ENCODE results near the gene WIZ.
"Not testable (repeated sequence)": the region's sequence is repeated elsewhere in the genome, so short reads cannot be mapped to it uniquely, and the experiment has no call there.

The WIZ gene

DNA sequence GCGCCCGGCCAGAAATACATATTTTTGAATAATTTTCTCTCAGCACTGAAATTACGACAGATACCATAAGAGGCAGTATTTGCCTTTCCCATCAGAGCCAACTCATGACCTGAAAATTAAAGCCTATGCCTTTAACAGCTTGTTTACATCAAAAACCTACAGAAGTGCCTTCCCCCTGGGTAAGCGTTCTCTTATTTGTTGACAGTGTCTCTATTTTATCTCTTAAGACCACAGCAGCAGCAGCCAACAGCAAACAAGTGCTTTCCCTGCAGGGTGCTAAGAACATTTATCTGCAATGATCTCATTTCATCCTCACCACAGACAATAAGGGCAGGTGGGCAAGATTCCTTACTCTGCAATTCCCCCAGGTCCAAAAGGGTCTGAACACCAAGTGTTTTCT is 36.9 kb downstream of the WIZ start:
- no peak for DNase-seq
- peaks cover 19% of the 10 kb centered on the region for H3K36me3 ChIP-seq (replicated peaks)
- in situ Hi-C loops (cut with HindIII; ENCODE audit: low pct_ligation_motif_present, low sequenced_read_pairs) = no loop called here
- no peaks in the 10 kb centered on the region for H3K27me3 ChIP-seq (replicated peaks)
- H3K27ac ChIP-seq = no peak overlapping the region
- TF ChIP-seq CTCF (IDR thresholded peaks at IDR 0.05; ENCODE audit: low read depth, low read length, missing control alignments) = no peak
- H3K4me3 ChIP-seq (ENCODE audit: low read depth, low read length) = no peak overlapping the region

DNA sequence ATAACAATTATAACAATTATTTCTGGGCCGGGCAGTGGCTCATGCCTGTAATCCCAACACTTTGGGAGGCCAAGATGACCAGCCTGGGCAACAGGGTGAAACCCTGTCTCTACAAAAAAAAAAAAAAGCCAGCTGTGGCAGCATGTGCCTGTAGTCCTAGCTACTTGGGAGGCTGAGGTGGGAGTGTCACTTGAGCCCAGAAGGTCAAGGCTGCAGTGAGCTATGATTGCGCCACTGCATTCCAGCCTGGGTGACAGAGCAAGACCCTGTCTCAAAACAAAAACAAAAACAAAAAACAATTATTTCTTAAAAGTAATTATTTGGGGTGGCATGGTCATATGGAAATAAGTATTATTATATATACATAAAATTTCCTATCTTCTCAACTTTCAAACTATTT is 38.4 kb downstream of the WIZ start:
- DNase-seq; in situ Hi-C loops (cut with HindIII; ENCODE audit: low pct_ligation_motif_present, low sequenced_read_pairs): not testable (repeated sequence)
- H3K36me3 ChIP-seq (replicated peaks) = peaks cover 21% of the 10 kb centered on the region

DNA sequence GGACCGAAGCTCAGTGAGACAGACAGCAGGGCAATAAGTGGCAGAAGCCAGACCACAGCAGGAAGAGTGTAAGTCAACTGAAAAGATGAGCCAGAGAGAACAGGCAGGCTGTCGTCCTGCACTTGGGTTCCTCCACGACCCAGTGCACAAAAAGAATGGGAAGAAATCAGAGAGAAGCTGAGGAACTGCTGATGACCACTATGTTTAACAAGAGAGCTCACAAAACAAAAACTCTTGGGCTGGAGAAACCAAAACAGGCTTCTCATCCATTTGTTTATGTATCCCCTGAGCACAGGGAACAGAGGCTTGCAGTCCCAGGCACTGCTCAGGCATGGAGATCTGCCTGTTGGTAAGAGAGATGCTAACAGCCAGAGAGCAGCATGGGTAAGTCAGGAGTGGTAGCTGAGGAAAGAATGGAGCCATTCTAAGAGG is 45.0 kb downstream of the WIZ start:
- Histone ChIP-seq H3K36me3 (replicated peaks) (peaks cover 39% of the 10 kb centered on the region), H3K4me3 (ENCODE audit: low read depth, low read length) (no peak overlapping the region), H3K27me3 (replicated peaks) (no peaks in the 10 kb centered on the region), H3K27ac (no peak overlapping the region)
- TF ChIP-seq CTCF (IDR thresholded peaks at IDR 0.05; ENCODE audit: low read depth, low read length, missing control alignments) = no peak
- in situ Hi-C loops (cut with HindIII; ENCODE audit: low pct_ligation_motif_present, low sequenced_read_pairs) = no loop called here
- no peak for DNase-seq

More for the DNA sequence above, 38.4 kb downstream of the WIZ start:
- not testable (repeated sequence) for H3K4me3 ChIP-seq (ENCODE audit: low read depth, low read length); H3K27ac ChIP-seq; H3K27me3 ChIP-seq (replicated peaks)

DNA sequence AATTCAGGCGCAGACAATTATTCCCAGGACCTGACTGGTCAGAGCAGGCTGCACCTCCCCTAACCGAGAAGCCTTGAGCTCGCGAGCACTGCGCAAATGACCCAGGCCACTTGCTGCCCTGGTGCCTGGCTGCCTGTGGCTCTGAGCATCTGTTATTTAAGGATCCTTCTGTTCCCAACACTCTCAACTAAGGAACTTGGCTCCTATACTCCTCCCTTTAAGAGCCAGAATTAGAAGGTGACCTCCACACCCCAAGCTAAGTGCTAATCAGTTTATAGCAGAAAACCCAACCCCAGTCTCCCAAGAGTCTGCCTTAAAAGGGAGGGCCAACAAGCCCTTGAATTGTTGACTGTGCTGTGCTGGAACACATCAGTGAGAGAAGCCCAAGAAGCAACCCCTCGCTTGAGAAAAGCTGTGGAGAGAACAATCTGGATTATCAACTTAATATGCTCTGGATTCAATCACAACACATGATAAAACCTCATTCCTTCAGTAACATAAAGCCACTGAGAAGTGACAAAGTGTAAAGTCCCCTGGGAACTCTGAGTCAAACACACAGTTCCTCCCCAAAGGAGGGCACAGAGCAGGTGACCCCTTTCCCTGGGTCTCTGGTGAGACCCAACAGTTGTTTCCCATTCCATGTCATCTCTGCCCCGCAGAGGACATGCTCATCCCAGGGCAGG is 45.5 kb downstream of the WIZ start:
- DNase-seq = no peak
- Histone ChIP-seq H3K27me3 (replicated peaks) (no peaks in the 10 kb centered on the region), H3K27ac (no peak overlapping the region), H3K36me3 (replicated peaks) (peaks cover 39% of the 10 kb centered on the region), H3K4me3 (ENCODE audit: low read depth, low read length) (no peak overlapping the region)
- TF ChIP-seq CTCF (IDR thresholded peaks at IDR 0.05; ENCODE audit: low read depth, low read length, missing control alignments) = no peak
- in situ Hi-C loops (cut with HindIII; ENCODE audit: low pct_ligation_motif_present, low sequenced_read_pairs) = no loop called here

GRCh38 chr19:15403151-15403531 is 46.6 kb downstream of the WIZ start:
- in situ Hi-C loops (cut with HindIII; ENCODE audit: low pct_ligation_motif_present, low sequenced_read_pairs) = no loop called here
- Histone ChIP-seq H3K27ac (no peak overlapping the region), H3K27me3 (replicated peaks) (no peaks in the 10 kb centered on the region), H3K4me3 (ENCODE audit: low read depth, low read length) (no peak overlapping the region), H3K36me3 (replicated peaks) (peaks cover 47% of the 10 kb centered on the region)
- TF ChIP-seq CTCF (IDR thresholded peaks at IDR 0.05; ENCODE audit: low read depth, low read length, missing control alignments) = no peak
- DNase-seq = no peak

- Histone ChIP-seq H3K27ac (no peak overlapping the region), H3K36me3 (replicated peaks) (peaks cover 52% of the 10 kb centered on the region), H3K27me3 (replicated peaks) (no peaks in the 10 kb centered on the region), H3K4me3 (ENCODE audit: low read depth, low read length) (no peak overlapping the region)
- in situ Hi-C loops (cut with HindIII; ENCODE audit: low pct_ligation_motif_present, low sequenced_read_pairs) = no loop called here
- DNase-seq = no peak
- TF ChIP-seq CTCF (IDR thresholded peaks at IDR 0.05; ENCODE audit: low read depth, low read length, missing control alignments) = no peak
These were observed 47.2 kb downstream of the WIZ start for GRCh38 chr19:15402411-15403150.

Data from brain microvascular endothelial cell (primary cell).